ENCODE results near the gene SLC1A5.

- TF ChIP-seq CTCF (IDR thresholded peaks at IDR 0.05) (no peak), REST (IDR thresholded peaks at IDR 0.05; ENCODE audit: insufficient read depth in 1 of 2, low read depth in 2 of 2, low read length in 1 of 2) (no peak), TCF7L2 (IDR thresholded peaks at IDR 0.05; ENCODE audit: low read depth, low read length) (no peak)
These were observed 63.2 kb downstream of the SLC1A5 start for GRCh38 chr19:46725036-46725820.

All from Panc1 (cell line).